UCSD-AML1 (cell line): ENCODE measurements around the gene STEAP4.

Source experiments
- DNase-seq: peaks from one replicate; lab custom pipeline; 2025; ENCODE audit not compliant: unreplicated experiment; lab: John Stamatoyannopoulos, UW

The STEAP4 gene

DNA sequence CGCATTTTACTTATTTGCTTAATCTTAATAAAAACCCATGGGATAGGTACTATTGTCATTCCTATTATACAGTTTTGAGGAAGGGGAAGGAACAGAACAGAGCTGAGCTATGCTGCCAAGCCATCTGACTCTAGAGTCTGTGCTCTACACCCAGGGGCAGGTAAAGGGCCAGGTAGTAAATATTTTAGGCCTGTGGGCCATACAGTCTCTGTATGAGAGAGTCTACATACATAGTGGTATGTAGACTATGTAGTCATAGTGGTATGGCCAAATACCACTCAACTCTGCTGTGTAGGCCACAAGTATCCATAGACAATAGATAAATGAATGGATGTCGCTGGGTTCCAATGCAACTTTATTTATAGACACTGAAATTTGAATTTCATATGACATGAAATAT is 83.4 kb downstream of the STEAP4 start:
- no peak for DNase-seq
